Endothelial cell (in vitro differentiated cells): ENCODE results near the gene FAAP100. TPM values are rescaled to one million over a fixed set of nuclear protein-coding genes. Genes with fewer than 3 reads are reported as not detected.

ENCODE experiments used
- DNase-seq: peaks from one replicate; pipeline ENCODE4 v3.0.0; 2021; ENCODE audit warnings: low spot score
- H3K27ac Mint-ChIP-seq: one replicate; pipeline ENCODE4 v1.8.0; 2021; ENCODE audit warnings: mixed read lengths, inconsistent platforms; ENCODE audit not compliant: unreplicated experiment
- H3K27me3 Mint-ChIP-seq: one replicate; pipeline ENCODE4 v1.8.0; 2021; ENCODE audit warnings: mild to moderate bottlenecking, moderate library complexity, mixed read lengths, inconsistent platforms; ENCODE audit not compliant: unreplicated experiment
- H3K36me3 Mint-ChIP-seq: one replicate; pipeline ENCODE4 v1.8.0; 2021; ENCODE audit warnings: mild to moderate bottlenecking, low read depth, mixed read lengths, inconsistent platforms; ENCODE audit not compliant: unreplicated experiment
- H3K4me1 Mint-ChIP-seq: one replicate; pipeline ENCODE4 v1.8.0; 2021; ENCODE audit warnings: mild to moderate bottlenecking, mixed read lengths, inconsistent platforms; ENCODE audit not compliant: unreplicated experiment
- H3K4me3 Mint-ChIP-seq: one replicate; pipeline ENCODE4 v1.8.0; 2021; ENCODE audit warnings: mild to moderate bottlenecking, mixed read lengths, inconsistent platforms; ENCODE audit not compliant: unreplicated experiment
- H3K9me3 Mint-ChIP-seq: one replicate; pipeline ENCODE4 v1.8.0; 2021; ENCODE audit warnings: mixed read lengths, inconsistent platforms; ENCODE audit not compliant: unreplicated experiment
- CTCF ChIP-seq: fragments of 200-600 bp; sonication (generic); IDR thresholded peaks from one replicate; pipeline ENCODE4 v1.5.0; 2021; ENCODE audit warnings: antibody characterized with exemption; ENCODE audit not compliant: unreplicated experiment
- total RNA-seq: library from RNA; stranded (reverse); fragmentation: NEBNext Ultra II Directional; extraction: Animal tissue kit (Norgen Biotek cat#: 25700); gene quantifications from one replicate; pipeline ENCODE4 v1.2.1, GENCODE V29; 2021; ENCODE audit not compliant: unreplicated experiment

Gene FAAP100
- total RNA-seq, 1 donor from 2014 or later: 40.6 TPM

- no peak overlapping the region for H3K27ac Mint-ChIP-seq
- TF ChIP-seq CTCF: no peak
- H3K4me3 Mint-ChIP-seq: no peak overlapping the region
- no peak for DNase-seq
- H3K9me3 Mint-ChIP-seq: no peaks in the 10 kb centered on the region
- H3K36me3 Mint-ChIP-seq: peaks cover 4% of the 10 kb centered on the region
- H3K27me3 Mint-ChIP-seq: peaks cover 10% of the 10 kb centered on the region
- peaks cover 3% of the 10 kb centered on the region for H3K4me1 Mint-ChIP-seq
Measured at GRCh38 chr17:81524865-81525159, 27.3 kb downstream of the FAAP100 start.

GRCh38 chr17:81524039-81524864 lies 27.9 kb downstream of the FAAP100 start:
- DNase-seq: no peak
- Mint-ChIP-seq H3K27me3 (peaks cover 10% of the 10 kb centered on the region), H3K36me3 (peaks cover 4% of the 10 kb centered on the region), H3K4me3 (no peak overlapping the region), H3K4me1 (peaks cover 3% of the 10 kb centered on the region), H3K27ac (no peak overlapping the region), H3K9me3 (no peaks in the 10 kb centered on the region)
- no peak for TF ChIP-seq CTCF

GRCh38 chr17:81523402-81524038 lies 28.6 kb downstream of the FAAP100 start:
- no peak overlapping the region for H3K27ac Mint-ChIP-seq
- DNase-seq: no peak
- peaks cover 10% of the 10 kb centered on the region for H3K27me3 Mint-ChIP-seq
- no peak overlapping the region for H3K4me3 Mint-ChIP-seq
- H3K36me3 Mint-ChIP-seq: peaks cover 4% of the 10 kb centered on the region
- no peaks in the 10 kb centered on the region for H3K9me3 Mint-ChIP-seq
- peak; percentile 30 for TF ChIP-seq CTCF
- H3K4me1 Mint-ChIP-seq: peaks cover 3% of the 10 kb centered on the region

GRCh38 chr17:81522491-81523401 lies 29.4 kb downstream of the FAAP100 start:
- no peak overlapping the region for H3K27ac Mint-ChIP-seq
- peaks cover 7% of the 10 kb centered on the region for H3K4me1 Mint-ChIP-seq
- H3K4me3 Mint-ChIP-seq: no peak overlapping the region
- peaks cover 4% of the 10 kb centered on the region for H3K36me3 Mint-ChIP-seq
- no peaks in the 10 kb centered on the region for H3K9me3 Mint-ChIP-seq
- no peak for TF ChIP-seq CTCF
- peak; percentile 66 for DNase-seq
- H3K27me3 Mint-ChIP-seq: peaks cover 15% of the 10 kb centered on the region
